Epithelial cell of umbilical artery (primary cell): ENCODE data around the gene RHOBTB1. TPM values are rescaled to one million over a fixed set of nuclear protein-coding genes. Genes with fewer than 3 reads are reported as not detected.

Source experiments
- total RNA-seq: library from RNA; depleted of rRNA; stranded (reverse); fragments of >200 nt; gene quantifications from 2 replicates; pipeline ENCODE4 v1.2.3, GENCODE V29; 2014

The RHOBTB1 gene
- total RNA-seq = 27.1 and 33.1 TPM in 2 replicates

GRCh38 chr10:60944058-60944909 is at the start of gene RHOBTB1:
RHOBTB1 (minus strand) TSS chr10:60944185; CDS start chr10:60911542, 32,643 bp downstream.

Other genes starting within 250 kb of the RHOBTB1 start
- gene CDK1, start 165.7 kb downstream of the RHOBTB1 start, total RNA-seq = 78.0 and 88.8 TPM in 2 replicates